H9 (cell line): Measurements from ENCODE around the gene FGFR3. TPM values are rescaled to one million over a fixed set of nuclear protein-coding genes. Genes with fewer than 3 reads are reported as not detected.

Experiments
- DNase-seq: peaks from one replicate; pipeline ENCODE4 v3.0.0-alpha.2; 2017
- H2AFZ ChIP-seq: one replicate; pipeline ENCODE4 v1.6.1; 2013; ENCODE audit warnings: mild to moderate bottlenecking, low read length, control low read depth, moderate library complexity
- H2AK5ac ChIP-seq: 2 replicates; pipeline ENCODE4 v1.6.1; 2013; ENCODE audit warnings: low read length, control low read depth, mixed read lengths; ENCODE audit not compliant: insufficient read length
- H2BK120ac ChIP-seq: one replicate; pipeline ENCODE4 v1.6.1; 2013; ENCODE audit warnings: low read depth, mild to moderate bottlenecking, low read length, control low read depth, inconsistent platforms; ENCODE audit not compliant: poor library complexity, severe bottlenecking
- H2BK12ac ChIP-seq: 2 replicates; pipeline ENCODE4 v1.6.1; 2013; ENCODE audit warnings: low read length, control low read depth, mixed read lengths, low read depth; ENCODE audit not compliant: insufficient read length
- H2BK15ac ChIP-seq: 2 replicates; pipeline ENCODE4 v1.6.1; 2013; ENCODE audit warnings: low read depth, low read length, control low read depth
- H2BK20ac ChIP-seq: one replicate; pipeline ENCODE4 v1.6.1; 2013; ENCODE audit warnings: low read depth, mild to moderate bottlenecking, low read length, control low read depth, inconsistent platforms; ENCODE audit not compliant: poor library complexity, severe bottlenecking
- H2BK5ac ChIP-seq: 2 replicates; pipeline ENCODE4 v1.6.1; 2013; ENCODE audit warnings: low read length, control low read depth, mixed read lengths; ENCODE audit not compliant: insufficient read length
- H3K14ac ChIP-seq: 2 replicates; pipeline ENCODE4 v1.6.1; 2013; ENCODE audit warnings: low read length, control low read depth; ENCODE audit not compliant: insufficient read depth
- H3K18ac ChIP-seq: 2 replicates; pipeline ENCODE4 v1.6.1; 2013; ENCODE audit warnings: low read depth, mild to moderate bottlenecking, mixed read lengths, low read length, control low read depth; ENCODE audit not compliant: insufficient read length
- H3K23ac ChIP-seq: 2 replicates; pipeline ENCODE4 v1.6.1; 2013; ENCODE audit warnings: low read length, control low read depth, mixed read lengths, low read depth; ENCODE audit not compliant: insufficient read length
- H3K23me2 ChIP-seq: 2 replicates; pipeline ENCODE4 v1.6.1; 2013; ENCODE audit warnings: low read depth, mild to moderate bottlenecking, mixed read lengths, low read length, control low read depth; ENCODE audit not compliant: insufficient read length, poor library complexity, severe bottlenecking
- H3K27ac ChIP-seq: 2 replicates; pipeline ENCODE4 v1.5.1; 2013; ENCODE audit warnings: low read length, control low read depth, mixed read lengths, low read depth; ENCODE audit not compliant: insufficient read length
- H3K27me3 ChIP-seq: 2 replicates; pipeline ENCODE4 v1.6.1; 2013; ENCODE audit warnings: low read length, control low read depth, inconsistent platforms; ENCODE audit not compliant: insufficient read depth
- H3K4ac ChIP-seq: 2 replicates; pipeline ENCODE4 v1.6.1; 2013; ENCODE audit warnings: low read depth, mild to moderate bottlenecking, control low read depth, inconsistent platforms, low read length, moderate library complexity
- H3K4me1 ChIP-seq: 2 replicates; pipeline ENCODE4 v1.6.1; 2013; ENCODE audit warnings: low read length, control low read depth, inconsistent platforms; ENCODE audit not compliant: insufficient read depth
- H3K4me2 ChIP-seq: 2 replicates; pipeline ENCODE4 v1.6.1; 2013; ENCODE audit warnings: low read length, control low read depth, mixed read lengths; ENCODE audit not compliant: insufficient read length, insufficient read depth
- H3K56ac ChIP-seq: 2 replicates; pipeline ENCODE4 v1.6.1; 2013; ENCODE audit warnings: low read depth, mild to moderate bottlenecking, mixed read lengths, low read length, control low read depth; ENCODE audit not compliant: insufficient read length
- H3K79me1 ChIP-seq: 2 replicates; pipeline ENCODE4 v1.6.1; 2013; ENCODE audit warnings: low read depth, mild to moderate bottlenecking, moderate library complexity, low read length, control low read depth, inconsistent platforms; ENCODE audit not compliant: insufficient read depth, poor library complexity, severe bottlenecking
- H3K79me2 ChIP-seq: 2 replicates; pipeline ENCODE4 v1.6.1; 2013; ENCODE audit warnings: low read length, control low read depth, inconsistent platforms; ENCODE audit not compliant: insufficient read depth
- H3K9ac ChIP-seq: 2 replicates; pipeline ENCODE4 v1.6.1; 2013; ENCODE audit warnings: low read length, control low read depth, mixed read lengths; ENCODE audit not compliant: insufficient read length; ENCODE audit errors: extremely low read depth
- H3K9me3 ChIP-seq: one replicate; pipeline ENCODE4 v1.6.1; 2013; ENCODE audit warnings: low read depth, low read length, inconsistent platforms; ENCODE audit not compliant: control insufficient read depth
- H3T11ph ChIP-seq: one replicate; pipeline ENCODE4 v1.6.1; 2013; ENCODE audit warnings: mild to moderate bottlenecking, low read length, control low read depth, inconsistent platforms
- H4K20me1 ChIP-seq: one replicate; pipeline ENCODE4 v1.6.1; 2013; ENCODE audit not compliant: control insufficient read depth, insufficient read length, insufficient read depth
- H4K5ac ChIP-seq: 2 replicates; pipeline ENCODE4 v1.6.1; 2013; ENCODE audit warnings: low read depth, mild to moderate bottlenecking, mixed read lengths, low read length, control low read depth; ENCODE audit not compliant: insufficient read length
- H4K8ac ChIP-seq: replicated peaks from 2 replicates; pipeline ENCODE4 v1.6.1; 2013; ENCODE audit warnings: low read length, control low read depth, mixed read lengths, low read depth; ENCODE audit not compliant: insufficient read length
- H4K91ac ChIP-seq: 2 replicates; pipeline ENCODE4 v1.6.1; 2013; ENCODE audit warnings: low read depth, mild to moderate bottlenecking, moderate library complexity, mixed read lengths, low read length, control low read depth; ENCODE audit not compliant: insufficient read length
- H3K27ac Mint-ChIP-seq, 3 experiments: 2 replicates in 2 of 3; 3 replicates in 1 of 3; pipeline ENCODE4 v1.8.0; 2020 to 2021; ENCODE audit warnings: mixed read lengths in 3 of 3, mild to moderate bottlenecking in 1 of 3, moderate library complexity in 1 of 3
- H3K27me3 Mint-ChIP-seq: 2 replicates; pipeline ENCODE4 v1.8.0; 2021; ENCODE audit warnings: low read depth, mild to moderate bottlenecking, moderate library complexity, mixed read lengths
- H3K36me3 Mint-ChIP-seq, 3 experiments: 2 replicates in 2 of 3; 3 replicates in 1 of 3; pipeline ENCODE4 v1.8.0; 2020 to 2021; ENCODE audit warnings: low read depth in 3 of 3, mixed read lengths in 3 of 3; ENCODE audit not compliant: insufficient read depth in 1 of 3
- H3K4me1 Mint-ChIP-seq, 2 experiments: 2 replicates each; pipeline ENCODE4 v1.8.0; 2020; ENCODE audit warnings: mixed read lengths in 2 of 2
- H3K4me3 Mint-ChIP-seq, 2 experiments: 2 replicates in 1 of 2; 3 replicates in 1 of 2; pipeline ENCODE4 v1.8.0; 2020 to 2021; ENCODE audit warnings: mild to moderate bottlenecking in 2 of 2, mixed read lengths in 2 of 2, moderate library complexity in 1 of 2
- H3K9me3 Mint-ChIP-seq, 2 experiments: 2 replicates in 1 of 2; 3 replicates in 1 of 2; pipeline ENCODE4 v1.8.0; 2020; ENCODE audit warnings: mild to moderate bottlenecking in 2 of 2, mixed read lengths in 2 of 2, moderate library complexity in 1 of 2
- WGBS: extraction: QIAGEN DNeasy Blood & Tissue Kit; methylation state at CpG from one replicate; pipeline ENCODE4 v1.1.7; 2013; ENCODE audit warnings: missing lambda C conversion rate, low lambda C conversion rate, mixed read lengths; ENCODE audit not compliant: insufficient read length; ENCODE audit errors: extremely low coverage; 5-methylcytosine and 5-hydroxymethylcytosine counted together
- total RNA-seq: library from RNA; stranded (reverse); gene quantifications from 2 replicates; pipeline ENCODE4 v1.2.1, GENCODE V29; 2021
- TF ChIP-seq, protein P1 (sequence below): fragments of 200-600 bp; sonication (generic); conservative IDR thresholded peaks from 3 replicates; pipeline ENCODE4 v1.8.0; 2021; ENCODE audit warnings: antibody characterized with exemption, mild to moderate bottlenecking

The FGFR3 gene
- total RNA-seq, 1 experiment from 2014 or later: 75.7 TPM

DNA sequence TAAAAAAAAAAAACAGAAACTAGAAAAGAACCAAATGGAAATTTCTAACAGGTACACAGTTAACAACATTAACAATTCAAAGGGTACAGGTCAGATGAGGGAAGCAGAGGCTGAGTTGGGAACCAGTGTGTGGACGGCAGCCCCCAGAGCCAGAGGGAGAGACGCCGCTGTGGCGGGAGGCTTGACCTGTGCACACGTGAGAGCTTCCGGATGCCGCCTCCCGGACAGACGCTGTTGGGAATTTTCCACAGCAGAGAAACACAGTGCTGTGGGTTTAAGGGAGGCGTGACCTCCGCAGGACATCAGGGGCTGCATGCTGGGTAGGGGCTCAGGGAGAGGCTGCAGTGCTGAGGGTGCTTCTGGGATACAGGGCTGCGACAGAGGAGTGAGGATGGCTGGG lies 49.5 kb upstream of the FGFR3 start:
- no CpG with 5 or more reads among the region's 12 CpGs for WGBS
- no peak overlapping the region for H3K56ac ChIP-seq
- no peaks in the 10 kb centered on the region for H3K79me1 ChIP-seq
- no peak overlapping the region for H2AK5ac ChIP-seq
- H3K27me3 Mint-ChIP-seq: no peaks in the 10 kb centered on the region
- no peak overlapping the region for H4K5ac ChIP-seq
- no peak overlapping the region for H3K27ac ChIP-seq
- H3K79me2 ChIP-seq: no peaks in the 10 kb centered on the region
- peaks cover 4 to 5% of the 10 kb centered on the region in 2 experiments; a peak in 4 of 5 replicates for H3K9me3 Mint-ChIP-seq
- no peak overlapping the region for H3K18ac ChIP-seq
- no peaks in the 10 kb centered on the region for H3K23me2 ChIP-seq
- peak overlapping the region in 1 of 2 experiments; percentile 33; a peak in 1 of 5 replicates for H3K4me3 Mint-ChIP-seq
- 0 out of 4 replicates have a peak, but pooled peaks cover 0 to 4% of the 10 kb centered on the region in 2 experiments for H3K4me1 Mint-ChIP-seq
- H3K27me3 ChIP-seq: no peaks in the 10 kb centered on the region
- peaks cover 29 to 70% (median 60%) of the 10 kb centered on the region in 3 experiments for H3K36me3 Mint-ChIP-seq
- no peak overlapping the region for H3T11ph ChIP-seq
- no peak overlapping the region for H4K8ac ChIP-seq
- H3K9me3 ChIP-seq: peaks cover 2% of the 10 kb centered on the region
- H3K4me1 ChIP-seq: no peaks in the 10 kb centered on the region
- H3K4ac ChIP-seq: no peak overlapping the region
- no peak overlapping the region for H2BK5ac ChIP-seq
- H2BK20ac ChIP-seq: no peak overlapping the region
- H3K27ac Mint-ChIP-seq: peak overlapping the region; percentile 18 to 87 (median 77); a peak in 4 of 7 replicates
- H2AFZ ChIP-seq: no peak overlapping the region
- no peak overlapping the region for H3K14ac ChIP-seq
- H3K23ac ChIP-seq: no peak overlapping the region
- H2BK120ac ChIP-seq: no peak overlapping the region
- TF ChIP-seq, protein P1, sequence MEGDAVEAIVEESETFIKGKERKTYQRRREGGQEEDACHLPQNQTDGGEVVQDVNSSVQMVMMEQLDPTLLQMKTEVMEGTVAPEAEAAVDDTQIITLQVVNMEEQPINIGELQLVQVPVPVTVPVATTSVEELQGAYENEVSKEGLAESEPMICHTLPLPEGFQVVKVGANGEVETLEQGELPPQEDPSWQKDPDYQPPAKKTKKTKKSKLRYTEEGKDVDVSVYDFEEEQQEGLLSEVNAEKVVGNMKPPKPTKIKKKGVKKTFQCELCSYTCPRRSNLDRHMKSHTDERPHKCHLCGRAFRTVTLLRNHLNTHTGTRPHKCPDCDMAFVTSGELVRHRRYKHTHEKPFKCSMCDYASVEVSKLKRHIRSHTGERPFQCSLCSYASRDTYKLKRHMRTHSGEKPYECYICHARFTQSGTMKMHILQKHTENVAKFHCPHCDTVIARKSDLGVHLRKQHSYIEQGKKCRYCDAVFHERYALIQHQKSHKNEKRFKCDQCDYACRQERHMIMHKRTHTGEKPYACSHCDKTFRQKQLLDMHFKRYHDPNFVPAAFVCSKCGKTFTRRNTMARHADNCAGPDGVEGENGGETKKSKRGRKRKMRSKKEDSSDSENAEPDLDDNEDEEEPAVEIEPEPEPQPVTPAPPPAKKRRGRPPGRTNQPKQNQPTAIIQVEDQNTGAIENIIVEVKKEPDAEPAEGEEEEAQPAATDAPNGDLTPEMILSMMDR: no peak
- no peak overlapping the region for H3K4me2 ChIP-seq
- H4K20me1 ChIP-seq: no peaks in the 10 kb centered on the region
- DNase-seq: no peak
- H2BK15ac ChIP-seq: no peak overlapping the region
- H2BK12ac ChIP-seq: no peak overlapping the region
- no peak overlapping the region for H3K9ac ChIP-seq
- no peak overlapping the region for H4K91ac ChIP-seq
